ENCODE measurements around the gene PRKCA. TPM values are rescaled to one million over a fixed set of nuclear protein-coding genes. Genes with fewer than 3 reads are reported as not detected.
"Not testable (repeated sequence)": the region's sequence is repeated elsewhere in the genome, so short reads cannot be mapped to it uniquely, and the experiment has no call there.

Gene PRKCA
- total RNA-seq, 1 experiment from 2014 or later, result 17.9 TPM

GRCh38 chr17:66351033-66351432 lies 48.6 kb downstream of the PRKCA start:
- DNase-seq (ENCODE audit: low read depth), result peak; percentile 36

- no peak for DNase-seq (ENCODE audit: low read depth)
These were observed 49.3 kb downstream of the PRKCA start for GRCh38 chr17:66351701-66352100.

GRCh38 chr17:66353937-66354401 lies 51.6 kb downstream of the PRKCA start:
- peak; percentile 76 for DNase-seq (ENCODE audit: low read depth)

GRCh38 chr17:66354472-66354871 lies 52.1 kb downstream of the PRKCA start:
- DNase-seq (ENCODE audit: low read depth), result no peak

- DNase-seq (ENCODE audit: low read depth), result no peak
These were observed 52.6 kb downstream of the PRKCA start for GRCh38 chr17:66354981-66355380.

- DNase-seq (ENCODE audit: low read depth), result no peak
These were observed 53.1 kb downstream of the PRKCA start for GRCh38 chr17:66355510-66355909.

- DNase-seq (ENCODE audit: low read depth), result peak; percentile 41
These were observed 54.6 kb downstream of the PRKCA start for GRCh38 chr17:66357037-66357436.

- DNase-seq (ENCODE audit: low read depth), result no peak
These were observed 56.9 kb downstream of the PRKCA start for GRCh38 chr17:66359351-66359750.

GRCh38 chr17:66360961-66361565 lies 58.6 kb downstream of the PRKCA start:
- DNase-seq (ENCODE audit: low read depth), result not testable (repeated sequence)

GRCh38 chr17:66364508-66364907 lies 62.1 kb downstream of the PRKCA start:
- DNase-seq (ENCODE audit: low read depth), result no peak

GRCh38 chr17:66364990-66365490 lies 62.6 kb downstream of the PRKCA start:
- no peak for DNase-seq (ENCODE audit: low read depth)

GRCh38 chr17:66365903-66366302 lies 63.5 kb downstream of the PRKCA start:
- no peak for DNase-seq (ENCODE audit: low read depth)

GRCh38 chr17:66367107-66367506 lies 64.7 kb downstream of the PRKCA start:
- DNase-seq (ENCODE audit: low read depth), result no peak

- DNase-seq (ENCODE audit: low read depth), result no peak
These were observed 67.4 kb downstream of the PRKCA start for GRCh38 chr17:66369830-66370229.

- no peak for DNase-seq (ENCODE audit: low read depth)
These were observed 69.1 kb downstream of the PRKCA start for GRCh38 chr17:66371561-66371960.

GRCh38 chr17:66372182-66372581 lies 69.8 kb downstream of the PRKCA start:
- DNase-seq (ENCODE audit: low read depth), result no peak

GRCh38 chr17:66373079-66373478 lies 70.7 kb downstream of the PRKCA start:
- no peak for DNase-seq (ENCODE audit: low read depth)

- DNase-seq (ENCODE audit: low read depth), result peak; percentile 19
These were observed 71.8 kb downstream of the PRKCA start for GRCh38 chr17:66373944-66374817.

GRCh38 chr17:66375121-66375520 lies 72.7 kb downstream of the PRKCA start:
- DNase-seq (ENCODE audit: low read depth), result no peak

GRCh38 chr17:66378296-66378695 lies 75.9 kb downstream of the PRKCA start:
- no peak for DNase-seq (ENCODE audit: low read depth)

- DNase-seq (ENCODE audit: low read depth), result no peak
These were observed 77.1 kb downstream of the PRKCA start for GRCh38 chr17:66379544-66379943.

- DNase-seq (ENCODE audit: low read depth), result no peak
These were observed 77.6 kb downstream of the PRKCA start for GRCh38 chr17:66379996-66380395.

Data from M059J (cell line).